ENCODE results near the gene STAP2.

DNA sequence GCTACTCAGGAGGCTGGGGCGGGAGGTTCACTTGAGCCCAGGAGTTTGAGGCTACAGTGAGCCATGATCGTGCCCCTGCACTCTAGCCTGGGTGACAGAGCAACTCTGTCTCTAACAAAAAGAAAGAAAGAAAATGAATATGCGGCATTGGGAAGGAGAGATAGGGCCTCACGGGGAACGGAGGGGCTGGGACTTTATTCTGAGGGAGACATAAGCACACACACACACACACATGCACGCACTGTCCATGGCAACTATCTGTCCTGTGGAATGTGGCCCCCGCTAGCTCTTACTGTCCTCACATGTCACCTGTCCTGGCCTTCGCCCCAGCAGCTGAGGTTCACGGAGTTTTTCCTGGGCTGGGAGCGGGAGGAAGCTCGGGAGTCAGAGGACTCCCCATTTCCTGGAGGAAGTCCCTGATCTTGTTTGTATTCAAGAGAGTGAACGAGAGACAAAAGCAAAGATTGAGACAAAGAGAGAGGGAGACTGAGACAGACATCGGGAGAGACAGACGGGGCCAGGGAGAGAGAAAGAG lies 654 bp downstream of the STAP2 start:
- TF ChIP-seq POLR2A (IDR thresholded peaks at IDR 0.05), result no peak
- no peak for TF ChIP-seq POLR2AphosphoS5 (IDR thresholded peaks at IDR 0.05)
- TF ChIP-seq EP300 (IDR thresholded peaks at IDR 0.05), result no peak
- TF ChIP-seq, protein P1, sequence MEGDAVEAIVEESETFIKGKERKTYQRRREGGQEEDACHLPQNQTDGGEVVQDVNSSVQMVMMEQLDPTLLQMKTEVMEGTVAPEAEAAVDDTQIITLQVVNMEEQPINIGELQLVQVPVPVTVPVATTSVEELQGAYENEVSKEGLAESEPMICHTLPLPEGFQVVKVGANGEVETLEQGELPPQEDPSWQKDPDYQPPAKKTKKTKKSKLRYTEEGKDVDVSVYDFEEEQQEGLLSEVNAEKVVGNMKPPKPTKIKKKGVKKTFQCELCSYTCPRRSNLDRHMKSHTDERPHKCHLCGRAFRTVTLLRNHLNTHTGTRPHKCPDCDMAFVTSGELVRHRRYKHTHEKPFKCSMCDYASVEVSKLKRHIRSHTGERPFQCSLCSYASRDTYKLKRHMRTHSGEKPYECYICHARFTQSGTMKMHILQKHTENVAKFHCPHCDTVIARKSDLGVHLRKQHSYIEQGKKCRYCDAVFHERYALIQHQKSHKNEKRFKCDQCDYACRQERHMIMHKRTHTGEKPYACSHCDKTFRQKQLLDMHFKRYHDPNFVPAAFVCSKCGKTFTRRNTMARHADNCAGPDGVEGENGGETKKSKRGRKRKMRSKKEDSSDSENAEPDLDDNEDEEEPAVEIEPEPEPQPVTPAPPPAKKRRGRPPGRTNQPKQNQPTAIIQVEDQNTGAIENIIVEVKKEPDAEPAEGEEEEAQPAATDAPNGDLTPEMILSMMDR (IDR thresholded peaks at IDR 0.05), result no peak

Measured in suprapubic skin (tissue), 4 donors.